HEK293 (cell line): ENCODE results near the gene CARS1.

Source experiments
- CTCF ChIA-PET: fragments of 350-600 bp; formaldehyde crosslinking; extraction: SDS; loops from one replicate; lab custom pipeline; 2021; ENCODE audit warnings: antibody characterized with exemption; lab: Yijun Ruan, JAX
- POLR2A ChIA-PET: fragments of 300-600 bp; formaldehyde crosslinking; extraction: SDS; loops from one replicate; lab custom pipeline; 2020; ENCODE audit warnings: antibody characterized with exemption, inconsistent platforms; lab: Yijun Ruan, JAX
- H3K27ac ChIP-seq: fragments of 200-500 bp; sonication (Bioruptor generic); 2 replicates; pipeline ENCODE4 v1.5.1; 2014; ENCODE audit warnings: low read depth, low read length, control low read depth, inconsistent platforms; ENCODE audit errors: extremely low read depth
- H3K36me3 ChIP-seq, 2 experiments: fragments of 200-500 bp in 1 of 2; sonication (Bioruptor generic) in 1 of 2; 1 replicate in 1 of 2; 2 replicates in 1 of 2; pipeline ENCODE4 v1.5.1; 2014 to 2017; ENCODE audit warnings: inconsistent platforms in 2 of 2, low read length in 2 of 2; ENCODE audit not compliant: control insufficient read depth in 2 of 2, insufficient read depth in 1 of 2
- H3K4me1 ChIP-seq: fragments of 200-500 bp; sonication (Bioruptor generic); 2 replicates; pipeline ENCODE4 v1.5.1; 2014; ENCODE audit warnings: mild to moderate bottlenecking, low read length, inconsistent platforms; ENCODE audit not compliant: control insufficient read depth, insufficient read depth
- H3K4me3 ChIP-seq: 2 replicates; pipeline ENCODE4 v1.5.1; 2011; ENCODE audit warnings: low read depth, mild to moderate bottlenecking, control low read depth, low read length, moderate library complexity
- H3K9me3 ChIP-seq: fragments of 200-500 bp; sonication (Bioruptor generic); 2 replicates; pipeline ENCODE4 v1.5.1; 2014; ENCODE audit warnings: low read depth, low read length, inconsistent platforms; ENCODE audit not compliant: control insufficient read depth, insufficient read depth
- EGR2 ChIP-seq: fragments of 450-650 bp; formaldehyde crosslinking; IDR thresholded peaks from 2 replicates; pipeline ENCODE4 v1.5.1; 2016; ENCODE audit warnings: low read depth, missing biosample characterization, missing genetic modification characterization
- GLIS1 ChIP-seq: fragments of 450-650 bp; formaldehyde crosslinking; IDR thresholded peaks from 2 replicates; pipeline ENCODE4 v1.5.1; 2016; ENCODE audit warnings: missing biosample characterization, missing genetic modification characterization
- KLF1 ChIP-seq: fragments of 450-650 bp; formaldehyde crosslinking; IDR thresholded peaks from 2 replicates; pipeline ENCODE4 v1.5.1; 2016; ENCODE audit warnings: missing biosample characterization, missing genetic modification characterization
- KLF10 ChIP-seq: fragments of 450-650 bp; IDR thresholded peaks from 2 replicates; pipeline ENCODE4 v1.5.1; 2018; ENCODE audit warnings: missing biosample characterization, mild to moderate bottlenecking, missing genetic modification characterization
- KLF7 ChIP-seq: fragments of 450-650 bp; formaldehyde crosslinking; IDR thresholded peaks from 2 replicates; pipeline ENCODE4 v1.5.1; 2016; ENCODE audit warnings: missing biosample characterization, missing genetic modification characterization, borderline replicate concordance
- KLF9 ChIP-seq: fragments of 450-650 bp; formaldehyde crosslinking; IDR thresholded peaks from 2 replicates; pipeline ENCODE4 v1.5.1; 2016; ENCODE audit warnings: missing biosample characterization, missing genetic modification characterization, low read depth
- ZIC2 ChIP-seq: fragments of 450-650 bp; formaldehyde crosslinking; IDR thresholded peaks from 2 replicates; pipeline ENCODE4 v1.5.1; 2016; ENCODE audit warnings: missing biosample characterization, missing genetic modification characterization
- ZNF274 ChIP-seq, 2 experiments: fragments of 200-500 bp in 1 of 2; fragments of 450-650 bp in 1 of 2; sonication (Bioruptor generic) in 1 of 2; formaldehyde crosslinking in 1 of 2; IDR thresholded peaks; 2 replicates each; pipeline versions ENCODE4 v1.5.1 to v1.6.1; 2014 to 2016; ENCODE audit warnings: borderline replicate concordance in 1 of 2, inconsistent platforms in 1 of 2, low read length in 1 of 2, missing biosample characterization in 1 of 2, missing genetic modification characterization in 1 of 2
- ZNF335 ChIP-seq: fragments of 450-650 bp; formaldehyde crosslinking; conservative IDR thresholded peaks from 2 replicates; pipeline ENCODE4 v1.5.1; 2016; ENCODE audit warnings: missing biosample characterization, missing genetic modification characterization
- ZNF423 ChIP-seq: fragments of 450-650 bp; formaldehyde crosslinking; IDR thresholded peaks from 2 replicates; pipeline ENCODE4 v1.5.1; 2016; ENCODE audit warnings: missing biosample characterization, missing genetic modification characterization
- ZNF548 ChIP-seq: fragments of 450-650 bp; formaldehyde crosslinking; IDR thresholded peaks from 2 replicates; pipeline ENCODE4 v1.5.1; 2016; ENCODE audit warnings: missing biosample characterization, missing genetic modification characterization
- ZNF792 ChIP-seq: fragments of 450-650 bp; formaldehyde crosslinking; IDR thresholded peaks from 2 replicates; pipeline ENCODE4 v1.5.1; 2016; ENCODE audit warnings: missing biosample characterization, missing genetic modification characterization
- ZNF830 ChIP-seq: fragments of 450-650 bp; IDR thresholded peaks from 2 replicates; pipeline ENCODE4 v1.5.0; 2018; ENCODE audit warnings: missing biosample characterization, missing genetic modification characterization, low read depth, mild to moderate bottlenecking, moderate library complexity
- ZSCAN30 ChIP-seq: fragments of 450-650 bp; IDR thresholded peaks from 2 replicates; pipeline ENCODE4 v1.5.1; 2018; ENCODE audit warnings: missing biosample characterization, mild to moderate bottlenecking, missing genetic modification characterization, moderate library complexity
- TF ChIP-seq, protein P1 (sequence below): fragments of 450-650 bp; formaldehyde crosslinking; IDR thresholded peaks from 2 replicates; pipeline ENCODE4 v1.5.1; 2016; ENCODE audit warnings: missing biosample characterization, missing genetic modification characterization
- TF ChIP-seq, protein P2 (sequence below): fragments of 450-650 bp; formaldehyde crosslinking; IDR thresholded peaks from 2 replicates; pipeline ENCODE4 v1.5.0; 2017; ENCODE audit warnings: missing biosample characterization, missing genetic modification characterization, borderline replicate concordance
- TF ChIP-seq, protein P3 (sequence below): fragments of 450-650 bp; formaldehyde crosslinking; conservative IDR thresholded peaks from 2 replicates; pipeline ENCODE4 v1.5.1; 2016; ENCODE audit warnings: low read depth, missing biosample characterization, missing genetic modification characterization
- TF ChIP-seq, protein P4 (sequence below): fragments of 450-650 bp; formaldehyde crosslinking; IDR thresholded peaks from 2 replicates; pipeline ENCODE4 v1.5.1; 2016; ENCODE audit warnings: missing biosample characterization, missing genetic modification characterization
- TF ChIP-seq, protein P5 (sequence below): fragments of 450-650 bp; formaldehyde crosslinking; IDR thresholded peaks from 2 replicates; pipeline ENCODE4 v1.5.1; 2016; ENCODE audit warnings: missing biosample characterization, missing genetic modification characterization
- TF ChIP-seq, protein P6 (sequence below): fragments of 450-650 bp; formaldehyde crosslinking; optimal IDR thresholded peaks from 2 replicates; pipeline ENCODE3; 2016; ENCODE audit warnings: missing biosample characterization, mild to moderate bottlenecking, missing genetic modification characterization

Gene CARS1

DNA sequence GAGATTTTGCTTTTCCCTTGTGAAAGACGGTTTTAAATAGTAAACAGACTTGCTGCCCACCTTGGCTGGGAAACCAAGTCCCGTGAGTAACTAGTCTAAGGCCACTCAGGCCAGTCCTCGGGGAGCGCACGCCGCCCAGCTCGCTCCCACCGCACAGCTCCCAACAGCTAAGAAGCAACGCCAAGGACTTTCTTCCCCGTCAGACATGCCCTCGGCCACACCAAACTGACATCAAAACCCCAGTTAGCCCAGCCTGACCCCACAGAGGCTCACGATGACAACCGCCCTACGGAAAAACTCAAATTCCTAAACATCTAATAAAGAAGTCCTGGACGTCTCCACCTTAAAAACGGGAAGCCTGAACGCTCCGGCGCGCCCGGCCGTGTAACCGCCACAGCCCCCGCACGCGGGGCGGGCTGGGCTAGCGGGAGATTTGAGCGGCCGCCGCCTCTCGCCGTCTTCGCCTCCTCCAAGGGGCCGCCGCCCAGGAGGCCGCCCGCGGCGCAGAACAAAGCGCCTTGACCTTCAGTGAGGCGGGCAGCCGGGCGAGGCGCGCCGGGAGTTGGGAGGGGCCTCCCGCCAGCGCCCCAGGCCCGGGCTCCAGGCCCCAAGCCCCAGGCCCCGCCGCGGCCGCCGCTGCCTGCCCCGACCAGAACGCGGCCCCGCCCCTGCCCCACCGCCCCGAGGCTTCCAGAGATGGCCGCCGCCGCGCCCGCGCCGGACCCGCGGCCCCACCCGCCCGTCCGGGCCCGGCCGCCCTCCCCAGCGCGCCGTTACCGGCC is 65.6 kb downstream of the CARS1 start:
- no peaks in the 10 kb centered on the region for H3K4me1 ChIP-seq
- ChIA-PET CTCF (interaction anchor here (1.0 to 1.3 kb wide), 2 partner anchors 15 to 32 kb away, joined by 3 read pairs; no protein-coding TSS in a partner anchor), POLR2A (interaction anchor here (0.6 to 3.1 kb wide), 19 partner anchors 8 to 458 kb away, joined by 3 to 22 read pairs (median 4); partner anchors contain the start of genes CARS1 and PHLDA2)
- peak overlapping the region; percentile 67 for H3K27ac ChIP-seq
- no peaks in the 10 kb centered on the region for H3K9me3 ChIP-seq
- H3K4me3 ChIP-seq = peak overlapping the region; percentile 87
- H3K36me3 ChIP-seq = peaks cover 0 to 17% of the 10 kb centered on the region in 2 experiments; a peak in 1 of 3 replicates
- TF ChIP-seq, protein P1, sequence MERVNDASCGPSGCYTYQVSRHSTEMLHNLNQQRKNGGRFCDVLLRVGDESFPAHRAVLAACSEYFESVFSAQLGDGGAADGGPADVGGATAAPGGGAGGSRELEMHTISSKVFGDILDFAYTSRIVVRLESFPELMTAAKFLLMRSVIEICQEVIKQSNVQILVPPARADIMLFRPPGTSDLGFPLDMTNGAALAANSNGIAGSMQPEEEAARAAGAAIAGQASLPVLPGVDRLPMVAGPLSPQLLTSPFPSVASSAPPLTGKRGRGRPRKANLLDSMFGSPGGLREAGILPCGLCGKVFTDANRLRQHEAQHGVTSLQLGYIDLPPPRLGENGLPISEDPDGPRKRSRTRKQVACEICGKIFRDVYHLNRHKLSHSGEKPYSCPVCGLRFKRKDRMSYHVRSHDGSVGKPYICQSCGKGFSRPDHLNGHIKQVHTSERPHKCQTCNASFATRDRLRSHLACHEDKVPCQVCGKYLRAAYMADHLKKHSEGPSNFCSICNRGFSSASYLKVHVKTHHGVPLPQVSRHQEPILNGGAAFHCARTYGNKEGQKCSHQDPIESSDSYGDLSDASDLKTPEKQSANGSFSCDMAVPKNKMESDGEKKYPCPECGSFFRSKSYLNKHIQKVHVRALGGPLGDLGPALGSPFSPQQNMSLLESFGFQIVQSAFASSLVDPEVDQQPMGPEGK = 0 out of 2 replicates have a peak, but pooled peaks have one; percentile 13
- TF ChIP-seq, protein P2, sequence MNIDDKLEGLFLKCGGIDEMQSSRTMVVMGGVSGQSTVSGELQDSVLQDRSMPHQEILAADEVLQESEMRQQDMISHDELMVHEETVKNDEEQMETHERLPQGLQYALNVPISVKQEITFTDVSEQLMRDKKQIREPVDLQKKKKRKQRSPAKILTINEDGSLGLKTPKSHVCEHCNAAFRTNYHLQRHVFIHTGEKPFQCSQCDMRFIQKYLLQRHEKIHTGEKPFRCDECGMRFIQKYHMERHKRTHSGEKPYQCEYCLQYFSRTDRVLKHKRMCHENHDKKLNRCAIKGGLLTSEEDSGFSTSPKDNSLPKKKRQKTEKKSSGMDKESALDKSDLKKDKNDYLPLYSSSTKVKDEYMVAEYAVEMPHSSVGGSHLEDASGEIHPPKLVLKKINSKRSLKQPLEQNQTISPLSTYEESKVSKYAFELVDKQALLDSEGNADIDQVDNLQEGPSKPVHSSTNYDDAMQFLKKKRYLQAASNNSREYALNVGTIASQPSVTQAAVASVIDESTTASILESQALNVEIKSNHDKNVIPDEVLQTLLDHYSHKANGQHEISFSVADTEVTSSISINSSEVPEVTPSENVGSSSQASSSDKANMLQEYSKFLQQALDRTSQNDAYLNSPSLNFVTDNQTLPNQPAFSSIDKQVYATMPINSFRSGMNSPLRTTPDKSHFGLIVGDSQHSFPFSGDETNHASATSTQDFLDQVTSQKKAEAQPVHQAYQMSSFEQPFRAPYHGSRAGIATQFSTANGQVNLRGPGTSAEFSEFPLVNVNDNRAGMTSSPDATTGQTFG (tag by site-specific recombination) = no peak
- TF ChIP-seq, protein P3, sequence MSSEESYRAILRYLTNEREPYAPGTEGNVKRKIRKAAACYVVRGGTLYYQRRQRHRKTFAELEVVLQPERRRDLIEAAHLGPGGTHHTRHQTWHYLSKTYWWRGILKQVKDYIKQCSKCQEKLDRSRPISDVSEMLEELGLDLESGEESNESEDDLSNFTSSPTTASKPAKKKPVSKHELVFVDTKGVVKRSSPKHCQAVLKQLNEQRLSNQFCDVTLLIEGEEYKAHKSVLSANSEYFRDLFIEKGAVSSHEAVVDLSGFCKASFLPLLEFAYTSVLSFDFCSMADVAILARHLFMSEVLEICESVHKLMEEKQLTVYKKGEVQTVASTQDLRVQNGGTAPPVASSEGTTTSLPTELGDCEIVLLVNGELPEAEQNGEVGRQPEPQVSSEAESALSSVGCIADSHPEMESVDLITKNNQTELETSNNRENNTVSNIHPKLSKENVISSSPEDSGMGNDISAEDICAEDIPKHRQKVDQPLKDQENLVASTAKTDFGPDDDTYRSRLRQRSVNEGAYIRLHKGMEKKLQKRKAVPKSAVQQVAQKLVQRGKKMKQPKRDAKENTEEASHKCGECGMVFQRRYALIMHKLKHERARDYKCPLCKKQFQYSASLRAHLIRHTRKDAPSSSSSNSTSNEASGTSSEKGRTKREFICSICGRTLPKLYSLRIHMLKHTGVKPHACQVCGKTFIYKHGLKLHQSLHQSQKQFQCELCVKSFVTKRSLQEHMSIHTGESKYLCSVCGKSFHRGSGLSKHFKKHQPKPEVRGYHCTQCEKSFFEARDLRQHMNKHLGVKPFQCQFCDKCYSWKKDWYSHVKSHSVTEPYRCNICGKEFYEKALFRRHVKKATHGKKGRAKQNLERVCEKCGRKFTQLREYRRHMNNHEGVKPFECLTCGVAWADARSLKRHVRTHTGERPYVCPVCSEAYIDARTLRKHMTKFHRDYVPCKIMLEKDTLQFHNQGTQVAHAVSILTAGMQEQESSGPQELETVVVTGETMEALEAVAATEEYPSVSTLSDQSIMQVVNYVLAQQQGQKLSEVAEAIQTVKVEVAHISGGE (tag by site-specific recombination) = no peak
- TF ChIP-seq ZNF548 (no peak), KLF1 (tag by site-specific recombination) (peak; percentile 66; the same call in 1 of the 2 replicates), ZNF274 (IDR thresholded peaks at IDR 0.05; ENCODE audit: low read length) (no peak), ZNF274 (tag by site-specific recombination; IDR thresholded peaks at IDR 0.05; ENCODE audit: borderline replicate concordance) (no peak), ZNF792 (no peak), ZSCAN30 (tag by site-specific recombination) (peak; percentile 31; the same call in 1 of the 2 replicates), ZNF830 (no peak), KLF7 (tag by site-specific recombination) (0 out of 2 replicates have a peak, but pooled peaks have one; percentile 39), EGR2 (tag by site-specific recombination) (peak; percentile 20; the same call in 1 of the 2 replicates), KLF10 (tag by site-specific recombination) (peak; percentile 23; the same call in 1 of the 2 replicates), ZNF423 (tag by site-specific recombination) (no peak), ZNF335 (tag by site-specific recombination) (0 out of 2 replicates have a peak, but pooled peaks have one; percentile 1), ZIC2 (tag by site-specific recombination) (peak; percentile 70), GLIS1 (tag by site-specific recombination) (peak; percentile 13; the same call in 1 of the 2 replicates), KLF9 (tag by site-specific recombination) (no peak)
- TF ChIP-seq, protein P4, sequence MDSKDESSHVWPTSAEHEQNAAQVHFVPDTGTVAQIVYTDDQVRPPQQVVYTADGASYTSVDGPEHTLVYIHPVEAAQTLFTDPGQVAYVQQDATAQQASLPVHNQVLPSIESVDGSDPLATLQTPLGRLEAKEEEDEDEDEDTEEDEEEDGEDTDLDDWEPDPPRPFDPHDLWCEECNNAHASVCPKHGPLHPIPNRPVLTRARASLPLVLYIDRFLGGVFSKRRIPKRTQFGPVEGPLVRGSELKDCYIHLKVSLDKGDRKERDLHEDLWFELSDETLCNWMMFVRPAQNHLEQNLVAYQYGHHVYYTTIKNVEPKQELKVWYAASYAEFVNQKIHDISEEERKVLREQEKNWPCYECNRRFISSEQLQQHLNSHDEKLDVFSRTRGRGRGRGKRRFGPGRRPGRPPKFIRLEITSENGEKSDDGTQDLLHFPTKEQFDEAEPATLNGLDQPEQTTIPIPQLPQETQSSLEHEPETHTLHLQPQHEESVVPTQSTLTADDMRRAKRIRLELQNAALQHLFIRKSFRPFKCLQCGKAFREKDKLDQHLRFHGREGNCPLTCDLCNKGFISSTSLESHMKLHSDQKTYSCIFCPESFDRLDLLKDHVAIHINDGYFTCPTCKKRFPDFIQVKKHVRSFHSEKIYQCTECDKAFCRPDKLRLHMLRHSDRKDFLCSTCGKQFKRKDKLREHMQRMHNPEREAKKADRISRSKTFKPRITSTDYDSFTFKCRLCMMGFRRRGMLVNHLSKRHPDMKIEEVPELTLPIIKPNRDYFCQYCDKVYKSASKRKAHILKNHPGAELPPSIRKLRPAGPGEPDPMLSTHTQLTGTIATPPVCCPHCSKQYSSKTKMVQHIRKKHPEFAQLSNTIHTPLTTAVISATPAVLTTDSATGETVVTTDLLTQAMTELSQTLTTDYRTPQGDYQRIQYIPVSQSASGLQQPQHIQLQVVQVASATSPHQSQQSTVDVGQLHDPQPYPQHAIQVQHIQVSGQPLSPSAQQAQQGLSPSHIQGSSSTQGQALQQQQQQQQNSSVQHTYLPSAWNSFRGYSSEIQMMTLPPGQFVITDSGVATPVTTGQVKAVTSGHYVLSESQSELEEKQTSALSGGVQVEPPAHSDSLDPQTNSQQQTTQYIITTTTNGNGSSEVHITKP = no peak
- TF ChIP-seq, protein P5, sequence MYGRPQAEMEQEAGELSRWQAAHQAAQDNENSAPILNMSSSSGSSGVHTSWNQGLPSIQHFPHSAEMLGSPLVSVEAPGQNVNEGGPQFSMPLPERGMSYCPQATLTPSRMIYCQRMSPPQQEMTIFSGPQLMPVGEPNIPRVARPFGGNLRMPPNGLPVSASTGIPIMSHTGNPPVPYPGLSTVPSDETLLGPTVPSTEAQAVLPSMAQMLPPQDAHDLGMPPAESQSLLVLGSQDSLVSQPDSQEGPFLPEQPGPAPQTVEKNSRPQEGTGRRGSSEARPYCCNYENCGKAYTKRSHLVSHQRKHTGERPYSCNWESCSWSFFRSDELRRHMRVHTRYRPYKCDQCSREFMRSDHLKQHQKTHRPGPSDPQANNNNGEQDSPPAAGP (tag by site-specific recombination) = 0 out of 2 replicates have a peak, but pooled peaks have one; percentile 15
- TF ChIP-seq, protein P6, sequence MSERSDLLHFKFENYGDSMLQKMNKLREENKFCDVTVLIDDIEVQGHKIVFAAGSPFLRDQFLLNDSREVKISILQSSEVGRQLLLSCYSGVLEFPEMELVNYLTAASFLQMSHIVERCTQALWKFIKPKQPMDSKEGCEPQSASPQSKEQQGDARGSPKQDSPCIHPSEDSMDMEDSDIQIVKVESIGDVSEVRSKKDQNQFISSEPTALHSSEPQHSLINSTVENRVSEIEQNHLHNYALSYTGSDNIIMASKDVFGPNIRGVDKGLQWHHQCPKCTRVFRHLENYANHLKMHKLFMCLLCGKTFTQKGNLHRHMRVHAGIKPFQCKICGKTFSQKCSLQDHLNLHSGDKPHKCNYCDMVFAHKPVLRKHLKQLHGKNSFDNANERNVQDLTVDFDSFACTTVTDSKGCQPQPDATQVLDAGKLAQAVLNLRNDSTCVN = peak; percentile 63
